ENCODE results near the gene NPAS4. TPM values are rescaled to one million over a fixed set of nuclear protein-coding genes. Genes with fewer than 3 reads are reported as not detected.
A peak's percentile ranks its signal among the peaks of the same experiment; 100 is the strongest.

The NPAS4 gene
- total and polyA plus RNA-seq, 9 of the 15 experiments (the other 6 are each of a cell fraction or from before 2014, with no cell fraction given), result not detected

GRCh38 chr11:66371627-66372415, 49.0 kb upstream of the NPAS4 start, which contains the start of gene SLC29A2 (continued):
- TF ChIP-seq ZBTB26 (CRISPR knock-in tag; IDR thresholded peaks at IDR 0.05), result no peak
- no peak for TF ChIP-seq PKNOX1 (IDR thresholded peaks at IDR 0.05)
- peak; percentile 55; the same call in 1 of the 2 replicates for TF ChIP-seq L3MBTL2 (IDR thresholded peaks at IDR 0.05)
- peak; percentile 17; the same call in 1 of the 2 replicates for TF ChIP-seq ARID1B (IDR thresholded peaks at IDR 0.05)
- no peak for TF ChIP-seq HES1 (IDR thresholded peaks at IDR 0.05; ENCODE audit: low read depth)
- no peak for TF ChIP-seq ZNF609 (CRISPR knock-in tag; IDR thresholded peaks at IDR 0.05; ENCODE audit: borderline replicate concordance)
- TF ChIP-seq NR2C2 (CRISPR knock-in tag; IDR thresholded peaks at IDR 0.05), result 0 out of 2 replicates have a peak, but pooled peaks have one; percentile 8
- 0 out of 2 replicates have a peak, but pooled peaks have one; percentile 58 for TF ChIP-seq NR2C2 (tag; IDR thresholded peaks at IDR 0.05)
- no peak for TF ChIP-seq LCOR (CRISPR knock-in tag; IDR thresholded peaks at IDR 0.05)
- peak; percentile 95 for TF ChIP-seq ZEB2 (IDR thresholded peaks at IDR 0.05)
- no peak for TF ChIP-seq ZNF695 (CRISPR knock-in tag; IDR thresholded peaks at IDR 0.05)
- TF ChIP-seq MXD1 (CRISPR knock-in tag; IDR thresholded peaks at IDR 0.05; ENCODE audit: borderline replicate concordance, poor library complexity, severe bottlenecking), result no peak
- TF ChIP-seq ZNF584 (CRISPR knock-in tag; IDR thresholded peaks at IDR 0.05; ENCODE audit: low read depth), result no peak; the same call in 1 of the 2 replicates
- no peak for TF ChIP-seq HIVEP1 (CRISPR knock-in tag; IDR thresholded peaks at IDR 0.05)
